Epithelial cell of proximal tubule (primary cell): Measurements from ENCODE around the gene RAD51B. TPM values are rescaled to one million over a fixed set of nuclear protein-coding genes. Genes with fewer than 3 reads are reported as not detected.

Experiments used
- DNase-seq: peaks from one replicate; pipeline ENCODE4 v3.0.0-alpha.2; 2011; ENCODE audit warnings: low read depth
- H3K4me3 ChIP-seq: 2 replicates; pipeline ENCODE4 v1.5.1; 2011; ENCODE audit warnings: low read depth, mild to moderate bottlenecking, low read length
- total RNA-seq: library from RNA; depleted of rRNA; stranded (reverse); fragments of >200 nt; gene quantifications from 2 replicates; pipeline ENCODE4 v1.2.3, GENCODE V29; 2015
- TF ChIP-seq, protein P1 (sequence below): conservative IDR thresholded peaks from 2 replicates; pipeline ENCODE4 v1.5.1; 2012; ENCODE audit warnings: low read depth, mild to moderate bottlenecking, low read length

The RAD51B gene
- total RNA-seq, 1 donor from 2014 or later: 6.3 TPM

DNA sequence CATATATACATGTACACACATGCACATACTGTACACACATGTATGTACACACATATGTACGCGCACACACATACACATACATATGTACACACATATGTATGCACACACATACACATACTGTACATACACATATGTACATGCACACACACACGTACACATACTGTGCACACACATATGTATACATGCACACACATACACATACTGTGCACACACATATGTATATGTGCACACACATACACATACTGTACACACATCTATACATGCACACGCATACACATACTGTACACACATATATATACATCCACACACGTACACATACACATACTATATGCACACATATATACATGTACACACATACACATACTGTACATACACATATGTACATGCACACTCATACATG is 853.9 kb downstream of the RAD51B start:
- no peak for DNase-seq
- TF ChIP-seq, protein P1, sequence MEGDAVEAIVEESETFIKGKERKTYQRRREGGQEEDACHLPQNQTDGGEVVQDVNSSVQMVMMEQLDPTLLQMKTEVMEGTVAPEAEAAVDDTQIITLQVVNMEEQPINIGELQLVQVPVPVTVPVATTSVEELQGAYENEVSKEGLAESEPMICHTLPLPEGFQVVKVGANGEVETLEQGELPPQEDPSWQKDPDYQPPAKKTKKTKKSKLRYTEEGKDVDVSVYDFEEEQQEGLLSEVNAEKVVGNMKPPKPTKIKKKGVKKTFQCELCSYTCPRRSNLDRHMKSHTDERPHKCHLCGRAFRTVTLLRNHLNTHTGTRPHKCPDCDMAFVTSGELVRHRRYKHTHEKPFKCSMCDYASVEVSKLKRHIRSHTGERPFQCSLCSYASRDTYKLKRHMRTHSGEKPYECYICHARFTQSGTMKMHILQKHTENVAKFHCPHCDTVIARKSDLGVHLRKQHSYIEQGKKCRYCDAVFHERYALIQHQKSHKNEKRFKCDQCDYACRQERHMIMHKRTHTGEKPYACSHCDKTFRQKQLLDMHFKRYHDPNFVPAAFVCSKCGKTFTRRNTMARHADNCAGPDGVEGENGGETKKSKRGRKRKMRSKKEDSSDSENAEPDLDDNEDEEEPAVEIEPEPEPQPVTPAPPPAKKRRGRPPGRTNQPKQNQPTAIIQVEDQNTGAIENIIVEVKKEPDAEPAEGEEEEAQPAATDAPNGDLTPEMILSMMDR: no peak
- no peak overlapping the region for H3K4me3 ChIP-seq

DNA sequence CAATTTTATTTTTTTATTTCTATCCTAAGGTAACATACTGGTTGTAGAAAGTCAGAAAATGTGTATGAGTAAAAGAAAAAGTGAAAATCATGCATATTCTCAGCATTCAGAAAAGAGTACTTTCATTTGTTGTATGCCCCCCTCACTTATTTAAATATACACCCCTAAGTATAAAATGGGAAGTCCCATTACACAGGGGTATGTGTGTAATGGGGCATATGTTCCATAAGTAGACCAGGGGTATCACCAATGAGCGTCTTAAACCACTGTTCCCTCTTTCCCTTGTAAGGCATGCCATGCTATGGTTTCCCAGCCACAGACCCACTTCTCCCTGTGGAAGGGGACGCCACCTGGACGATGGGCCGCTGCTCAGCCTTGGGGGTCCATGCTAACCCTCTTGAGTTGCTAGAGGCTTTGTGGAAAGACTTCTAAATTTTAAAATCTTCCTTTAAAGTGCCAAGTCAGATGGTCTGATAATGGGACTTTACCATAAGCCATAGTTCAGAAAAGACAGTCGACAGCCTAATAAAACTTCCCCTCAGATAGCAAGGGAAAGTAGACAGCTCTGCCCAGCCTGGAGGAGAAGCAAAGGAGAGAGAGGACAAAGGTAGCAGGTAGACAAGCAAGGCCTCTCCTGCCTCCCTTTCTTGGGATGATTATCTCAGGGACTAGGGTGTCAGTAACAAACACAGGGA is 855.1 kb downstream of the RAD51B start:
- no peak for DNase-seq
- TF ChIP-seq, protein P1: no peak
- H3K4me3 ChIP-seq: no peak overlapping the region

DNA sequence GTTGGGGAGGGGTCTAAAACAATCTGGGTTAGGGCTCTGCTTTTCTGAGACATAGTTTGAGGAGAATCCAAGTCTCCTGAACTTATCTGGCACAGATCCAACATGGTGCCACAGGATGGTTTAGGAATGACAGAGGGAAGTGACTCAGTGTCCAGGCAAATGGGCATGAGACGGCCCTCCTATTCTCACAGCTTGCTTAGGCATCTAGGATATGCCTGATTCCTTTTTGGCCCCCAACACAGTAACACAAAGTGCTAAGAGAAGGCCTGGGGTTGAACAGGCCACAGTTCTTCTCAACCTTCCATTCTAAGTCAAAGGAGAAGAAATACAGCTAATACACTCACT is 855.6 kb downstream of the RAD51B start:
- DNase-seq: no peak
- TF ChIP-seq, protein P1: no peak
- no peak overlapping the region for H3K4me3 ChIP-seq

DNA sequence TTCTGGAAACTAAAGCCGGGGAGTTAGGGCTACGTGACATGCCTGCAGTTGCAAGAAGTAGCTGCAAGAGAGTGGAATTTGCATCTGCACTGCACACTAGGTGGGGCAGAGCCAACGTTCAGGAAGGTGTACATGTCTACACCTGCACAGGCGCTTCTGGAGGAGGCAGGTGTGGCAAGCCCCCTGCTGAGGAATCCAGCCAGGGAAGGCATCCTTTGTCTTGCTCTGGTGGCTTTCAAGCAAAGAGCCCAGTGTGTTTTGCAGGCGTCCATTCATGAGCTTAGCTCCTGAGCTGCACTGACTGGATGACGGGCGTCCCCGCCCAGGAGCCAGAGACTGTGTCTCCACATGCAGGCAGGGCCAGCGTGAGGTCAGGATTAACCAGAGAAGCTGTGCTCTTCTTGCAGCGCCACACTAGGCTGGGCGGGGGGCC is 856.9 kb downstream of the RAD51B start:
- H3K4me3 ChIP-seq: no peak overlapping the region
- TF ChIP-seq, protein P1: no peak
- no peak for DNase-seq

DNA sequence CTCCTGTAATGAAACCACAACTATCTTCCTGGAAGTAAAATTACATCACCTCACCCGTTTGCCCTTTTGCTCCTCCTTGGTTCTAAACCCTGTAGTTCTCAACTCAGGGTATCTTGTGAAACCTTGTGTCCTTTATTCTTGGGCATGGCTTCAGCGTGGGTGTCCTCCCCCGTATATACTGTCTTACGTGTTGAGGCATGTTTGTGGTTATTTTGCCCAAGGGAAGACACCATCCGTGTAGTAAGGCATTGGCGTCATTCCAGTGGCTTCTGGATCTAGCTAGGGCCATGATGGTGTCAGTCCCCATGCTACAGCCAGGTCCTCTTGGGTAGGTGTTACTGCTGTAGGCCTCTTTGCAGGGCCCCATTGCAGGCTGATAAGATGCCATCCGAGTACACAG is 857.9 kb downstream of the RAD51B start:
- TF ChIP-seq, protein P1: no peak
- no peak for DNase-seq
- H3K4me3 ChIP-seq: no peak overlapping the region

DNA sequence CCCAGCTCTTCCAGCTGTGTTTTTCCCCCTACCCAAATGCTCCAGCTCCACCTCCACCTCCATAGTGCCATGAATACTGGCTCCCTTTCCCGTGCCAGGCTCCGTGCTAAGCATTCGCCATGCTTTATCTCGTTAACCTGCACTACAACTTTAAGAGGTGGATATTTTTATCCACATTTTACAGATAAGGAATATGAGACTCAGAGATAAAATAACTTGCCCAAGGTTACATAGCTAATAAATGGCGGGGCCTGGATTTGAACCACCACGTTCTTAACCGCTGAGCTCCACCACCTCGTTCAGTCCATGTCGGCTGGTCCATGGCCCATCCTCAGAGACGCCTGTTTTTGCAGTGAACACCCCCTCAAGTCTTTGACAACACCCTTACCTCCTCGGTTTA is 858.3 kb downstream of the RAD51B start:
- no peak for DNase-seq
- TF ChIP-seq, protein P1: no peak
- no peak overlapping the region for H3K4me3 ChIP-seq

DNA sequence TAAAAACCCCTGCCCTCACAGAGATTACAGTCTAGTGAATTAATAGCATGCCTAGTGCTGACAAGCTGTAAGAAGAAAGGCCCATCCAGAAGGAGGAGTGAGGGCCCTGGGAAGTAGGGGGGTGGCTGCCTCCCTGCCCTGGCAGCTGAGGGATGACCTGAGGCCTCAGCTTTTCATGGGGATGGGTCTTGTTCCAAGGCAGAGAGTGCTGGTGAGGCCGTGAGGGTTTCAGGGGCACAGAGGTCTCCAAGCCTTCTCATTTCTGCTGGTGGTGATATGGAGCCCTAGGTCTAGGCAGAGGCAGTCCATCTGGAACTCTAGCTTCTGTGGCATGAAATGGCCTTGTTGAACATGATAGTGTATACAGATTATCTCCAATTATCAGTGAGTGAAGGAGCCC is 858.9 kb downstream of the RAD51B start:
- H3K4me3 ChIP-seq: no peak overlapping the region
- DNase-seq: no peak
- TF ChIP-seq, protein P1: no peak
